ENCODE results near the gene BAIAP2L1.

The BAIAP2L1 gene

DNA sequence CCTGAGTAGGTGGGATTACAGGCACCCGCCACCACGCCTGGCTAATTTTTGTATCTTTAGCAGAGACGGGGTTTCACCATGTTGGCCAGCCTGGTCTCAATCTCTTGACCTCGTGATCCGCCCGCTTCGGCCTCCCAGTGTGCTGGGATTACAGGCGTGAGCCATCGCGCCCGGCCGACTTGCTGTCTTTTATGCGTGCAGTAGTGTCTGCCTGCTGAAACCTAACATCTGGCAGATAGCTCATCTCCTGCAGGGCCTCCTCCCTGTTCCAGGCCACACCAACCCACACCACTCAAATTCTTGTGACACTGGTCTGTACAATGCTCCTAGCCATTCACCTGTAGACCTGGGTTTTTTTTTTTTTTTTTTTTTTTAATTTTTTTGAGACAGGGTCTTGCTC lies 41.5 kb downstream of the BAIAP2L1 start:
- H3K27me3 Mint-ChIP-seq, result no peaks in the 10 kb centered on the region
- H3K36me3 Mint-ChIP-seq, result no peaks in the 10 kb centered on the region
- H3K4me3 Mint-ChIP-seq, result no peak overlapping the region
- no peak overlapping the region for H3K27ac Mint-ChIP-seq
- ATAC-seq (ENCODE audit: low read depth) (no peak), DNase-seq (ENCODE audit: low spot score in 2 of 2) (no peak)
- no peaks in the 10 kb centered on the region for H3K9me3 Mint-ChIP-seq
- H3K4me1 Mint-ChIP-seq, result no peaks in the 10 kb centered on the region

DNA sequence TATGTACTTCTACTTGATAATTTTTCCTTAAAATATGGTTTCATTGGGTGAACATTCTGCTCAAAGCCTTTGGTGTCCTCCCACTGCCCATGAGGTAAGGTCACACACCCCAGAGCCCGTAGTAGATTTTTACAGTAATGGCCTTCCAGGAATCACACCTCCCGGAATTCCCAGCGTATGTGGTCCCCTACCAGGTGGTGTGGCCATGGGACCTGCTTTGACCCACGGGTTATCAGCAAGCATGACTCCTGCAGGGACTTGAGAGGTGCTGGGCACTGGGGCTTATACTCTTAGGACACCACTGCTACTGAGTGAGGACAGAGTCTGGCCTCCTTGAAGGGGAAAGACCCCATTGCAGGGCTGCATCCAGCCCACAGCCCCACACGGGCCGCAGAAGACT lies 42.2 kb downstream of the BAIAP2L1 start:
- Mint-ChIP-seq H3K4me1 (no peaks in the 10 kb centered on the region), H3K9me3 (no peaks in the 10 kb centered on the region), H3K27ac (no peak overlapping the region), H3K27me3 (peaks cover 4% of the 10 kb centered on the region), H3K36me3 (no peaks in the 10 kb centered on the region), H3K4me3 (no peak overlapping the region)
- ATAC-seq (ENCODE audit: low read depth) (no peak), DNase-seq (ENCODE audit: low spot score in 2 of 2) (no peak)

DNA sequence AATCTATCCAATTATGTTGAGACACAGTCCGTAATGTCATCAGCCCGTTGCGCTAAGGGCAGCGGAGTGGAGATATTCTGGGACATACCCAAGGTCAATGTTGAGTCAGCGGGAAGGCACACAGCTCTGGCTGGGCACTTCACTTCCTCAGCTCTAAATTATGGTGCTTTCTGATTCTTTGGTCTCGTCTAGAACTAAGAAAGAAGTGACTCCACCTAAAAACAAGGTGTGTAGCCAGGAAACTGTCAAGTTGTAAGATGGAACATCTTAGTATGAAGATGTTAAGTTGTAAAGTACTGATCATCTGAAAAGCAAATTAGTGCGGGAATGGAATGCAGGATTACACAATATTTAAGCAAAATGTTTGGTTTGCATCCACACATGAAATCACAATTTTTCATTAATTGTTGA lies 43.1 kb downstream of the BAIAP2L1 start:
- H3K27ac Mint-ChIP-seq, result no peak overlapping the region
- no peaks in the 10 kb centered on the region for H3K9me3 Mint-ChIP-seq
- H3K4me1 Mint-ChIP-seq, result no peaks in the 10 kb centered on the region
- no peak overlapping the region for H3K4me3 Mint-ChIP-seq
- DNase-seq (ENCODE audit: low spot score in 2 of 2), result no peak
- peaks cover 4% of the 10 kb centered on the region for H3K27me3 Mint-ChIP-seq
- ATAC-seq (ENCODE audit: low read depth), result no peak
- no peaks in the 10 kb centered on the region for H3K36me3 Mint-ChIP-seq

DNA sequence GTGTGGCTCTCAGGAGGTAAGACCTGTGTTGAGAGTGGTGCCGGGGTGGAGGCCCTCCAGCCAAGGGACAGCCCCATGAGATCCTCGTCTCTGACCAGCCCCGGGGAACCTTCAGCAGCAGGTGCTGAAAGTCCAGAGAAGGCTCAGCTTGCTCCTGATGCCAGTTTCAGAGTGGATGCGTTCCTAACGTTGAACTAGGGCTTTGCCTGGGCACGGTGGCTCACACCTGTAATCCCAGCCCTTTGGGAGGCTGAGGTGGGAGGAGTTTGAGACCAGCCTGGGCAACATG lies 45.7 kb downstream of the BAIAP2L1 start:
- no peak for DNase-seq (ENCODE audit: low spot score in 2 of 2)
- Mint-ChIP-seq H3K4me1 (no peaks in the 10 kb centered on the region), H3K27me3 (peaks cover 9% of the 10 kb centered on the region), H3K36me3 (no peaks in the 10 kb centered on the region), H3K9me3 (no peaks in the 10 kb centered on the region), H3K4me3 (no peak overlapping the region), H3K27ac (no peak overlapping the region)
- no peak for ATAC-seq (ENCODE audit: low read depth)

DNA sequence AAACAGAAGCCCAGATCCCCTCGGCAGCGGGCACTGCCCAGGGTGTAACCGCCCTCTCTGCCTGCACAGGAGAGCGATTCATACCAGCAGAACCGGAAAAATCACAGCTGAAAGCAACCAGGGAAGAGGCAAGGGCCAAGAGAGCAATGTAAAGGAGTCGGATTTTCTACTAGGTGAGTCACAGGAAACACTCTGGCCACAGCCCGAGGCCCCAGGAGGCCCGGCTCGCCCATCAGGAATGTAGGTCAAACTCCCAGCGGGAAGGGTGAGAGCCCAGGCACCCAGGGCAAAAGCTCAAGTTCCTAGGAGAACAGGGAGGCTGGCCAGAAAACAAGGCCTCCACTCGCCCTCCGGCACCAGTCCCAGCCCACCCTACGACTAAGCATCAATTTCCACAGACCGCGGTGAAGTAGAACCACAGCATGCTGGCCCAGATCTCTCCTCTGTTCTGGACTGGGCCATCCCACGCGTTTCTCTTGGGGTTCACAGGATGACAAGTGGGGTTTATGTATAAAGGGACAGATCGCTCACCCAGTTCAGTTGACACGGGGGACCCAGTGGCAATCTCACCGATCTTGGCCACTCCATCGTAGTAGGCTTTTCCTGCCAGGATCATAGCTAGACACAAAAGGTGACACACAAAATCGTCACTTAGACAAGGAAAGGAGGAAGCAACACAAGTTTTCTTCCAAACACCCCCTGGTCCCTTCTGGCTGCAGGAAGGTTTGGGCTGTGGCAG lies 46.2 kb downstream of the BAIAP2L1 start:
- Mint-ChIP-seq H3K4me3 (no peak overlapping the region), H3K4me1 (no peaks in the 10 kb centered on the region), H3K27ac (no peak overlapping the region), H3K36me3 (no peaks in the 10 kb centered on the region), H3K27me3 (peaks cover 12% of the 10 kb centered on the region), H3K9me3 (no peaks in the 10 kb centered on the region)
- DNase-seq (ENCODE audit: low spot score in 2 of 2) (no peak), ATAC-seq (ENCODE audit: low read depth) (no peak)

DNA sequence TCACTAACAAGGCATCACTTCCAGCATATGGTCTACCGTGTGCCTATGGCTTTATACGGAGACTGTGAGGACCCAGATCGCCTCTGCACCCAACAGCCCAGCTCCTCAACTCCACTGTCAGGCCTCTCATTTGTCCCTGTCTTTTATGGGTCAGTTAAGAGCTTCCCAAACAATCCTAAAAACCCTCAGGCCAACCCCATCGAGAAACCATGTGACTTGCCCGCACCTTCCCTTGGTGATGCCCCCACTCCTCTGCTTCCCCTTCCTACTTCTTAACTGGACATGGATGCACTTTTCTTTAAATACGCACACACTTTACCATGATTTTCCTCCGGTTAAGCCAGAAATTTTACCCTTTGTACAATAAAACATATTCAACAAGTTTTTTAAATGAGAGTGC lies 46.8 kb downstream of the BAIAP2L1 start:
- H3K36me3 Mint-ChIP-seq, result no peaks in the 10 kb centered on the region
- no peak overlapping the region for H3K27ac Mint-ChIP-seq
- no peaks in the 10 kb centered on the region for H3K9me3 Mint-ChIP-seq
- peaks cover 13% of the 10 kb centered on the region for H3K27me3 Mint-ChIP-seq
- H3K4me1 Mint-ChIP-seq, result no peaks in the 10 kb centered on the region
- ATAC-seq (ENCODE audit: low read depth) (no peak), DNase-seq (ENCODE audit: low spot score in 2 of 2) (no peak)
- no peak overlapping the region for H3K4me3 Mint-ChIP-seq

DNA sequence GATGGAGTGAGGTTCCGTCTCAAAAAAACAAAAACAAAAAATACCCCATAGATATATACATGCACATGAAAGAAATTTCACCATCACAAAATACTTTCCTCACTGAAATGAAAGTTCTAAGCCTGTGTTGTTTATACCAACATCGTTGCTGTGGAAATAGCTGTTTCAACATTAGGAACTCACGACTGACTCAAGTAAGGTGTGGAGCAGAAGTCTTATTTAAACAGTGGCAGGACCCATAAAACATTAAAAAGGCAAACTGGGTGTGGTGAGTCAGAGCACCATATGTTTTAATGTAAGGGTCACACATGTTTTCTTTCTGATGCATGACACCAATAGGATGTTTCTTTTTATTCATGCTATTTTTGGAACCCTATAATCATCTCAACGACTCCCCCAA lies 48.3 kb downstream of the BAIAP2L1 start:
- DNase-seq (ENCODE audit: low spot score in 2 of 2), result no peak
- no peak for ATAC-seq (ENCODE audit: low read depth)
- H3K4me3 Mint-ChIP-seq, result no peak overlapping the region
- H3K4me1 Mint-ChIP-seq, result no peaks in the 10 kb centered on the region
- peaks cover 14% of the 10 kb centered on the region for H3K27me3 Mint-ChIP-seq
- no peaks in the 10 kb centered on the region for H3K36me3 Mint-ChIP-seq
- no peaks in the 10 kb centered on the region for H3K9me3 Mint-ChIP-seq
- no peak overlapping the region for H3K27ac Mint-ChIP-seq

DNA sequence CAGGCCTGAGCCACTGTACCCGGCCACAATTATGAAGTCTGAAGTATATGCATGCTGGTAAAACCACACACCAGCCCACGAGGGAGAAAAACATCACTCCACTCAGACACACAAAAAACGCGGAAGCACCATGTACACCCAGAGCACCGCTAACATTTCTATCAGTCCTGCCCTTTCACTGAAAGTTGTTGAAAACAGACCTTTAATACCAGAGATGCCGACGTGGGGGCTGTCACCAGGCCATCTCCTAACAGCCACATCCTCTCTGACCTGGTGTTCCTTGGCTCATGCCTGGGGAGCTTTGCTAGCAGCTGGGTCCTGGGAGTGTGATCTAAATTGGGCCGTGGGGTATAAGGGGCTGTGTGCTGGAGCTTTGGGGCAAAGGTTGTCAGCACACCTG lies 49.8 kb downstream of the BAIAP2L1 start:
- Mint-ChIP-seq H3K27me3 (peaks cover 18% of the 10 kb centered on the region), H3K9me3 (no peaks in the 10 kb centered on the region), H3K4me1 (peaks cover 4% of the 10 kb centered on the region), H3K4me3 (no peak overlapping the region), H3K36me3 (no peaks in the 10 kb centered on the region), H3K27ac (no peak overlapping the region)
- no peak for ATAC-seq (ENCODE audit: low read depth)
- no peak for DNase-seq (ENCODE audit: low spot score in 2 of 2)

DNA sequence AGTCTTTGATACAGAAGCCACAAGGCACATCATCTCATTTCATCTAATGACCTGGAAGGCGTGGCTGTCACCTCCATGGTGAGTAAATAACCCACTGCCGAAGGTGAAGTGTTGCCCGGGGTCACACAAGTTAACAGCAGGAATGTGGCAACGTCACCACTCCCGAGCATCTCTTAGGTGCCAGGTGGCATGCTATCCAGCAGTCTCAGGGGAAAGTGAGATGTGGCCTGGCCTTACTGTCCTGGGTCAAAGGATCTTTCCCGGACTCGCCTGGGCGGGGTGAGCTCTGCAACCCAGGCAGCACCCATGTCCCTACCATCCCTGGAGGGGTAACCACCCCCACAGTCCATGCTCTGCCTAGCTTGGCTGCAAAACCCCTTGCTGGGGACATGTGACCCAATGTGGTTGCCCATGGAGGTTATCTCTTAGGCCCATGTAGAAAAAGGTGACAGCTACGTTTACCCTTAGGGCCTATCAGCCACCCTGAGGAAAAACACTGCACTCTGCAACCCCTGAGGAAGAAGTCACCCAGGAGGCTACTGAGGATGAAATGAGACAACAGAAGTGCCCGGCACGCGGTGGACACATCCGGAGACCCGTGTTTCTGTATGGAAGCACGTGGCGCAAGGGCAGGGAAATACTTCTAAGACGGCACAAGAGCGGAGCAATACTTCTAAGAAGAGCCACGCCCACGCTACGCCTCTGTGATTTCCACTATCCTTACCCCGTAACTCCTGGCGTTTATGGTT lies 52.0 kb downstream of the BAIAP2L1 start:
- DNase-seq (ENCODE audit: low spot score in 2 of 2) (no peak), ATAC-seq (ENCODE audit: low read depth) (no peak)
- H3K4me3 Mint-ChIP-seq, result no peak overlapping the region
- peaks cover 4% of the 10 kb centered on the region for H3K4me1 Mint-ChIP-seq
- no peaks in the 10 kb centered on the region for H3K36me3 Mint-ChIP-seq
- H3K9me3 Mint-ChIP-seq, result no peaks in the 10 kb centered on the region
- peaks cover 15% of the 10 kb centered on the region for H3K27me3 Mint-ChIP-seq
- H3K27ac Mint-ChIP-seq, result no peak overlapping the region

DNA sequence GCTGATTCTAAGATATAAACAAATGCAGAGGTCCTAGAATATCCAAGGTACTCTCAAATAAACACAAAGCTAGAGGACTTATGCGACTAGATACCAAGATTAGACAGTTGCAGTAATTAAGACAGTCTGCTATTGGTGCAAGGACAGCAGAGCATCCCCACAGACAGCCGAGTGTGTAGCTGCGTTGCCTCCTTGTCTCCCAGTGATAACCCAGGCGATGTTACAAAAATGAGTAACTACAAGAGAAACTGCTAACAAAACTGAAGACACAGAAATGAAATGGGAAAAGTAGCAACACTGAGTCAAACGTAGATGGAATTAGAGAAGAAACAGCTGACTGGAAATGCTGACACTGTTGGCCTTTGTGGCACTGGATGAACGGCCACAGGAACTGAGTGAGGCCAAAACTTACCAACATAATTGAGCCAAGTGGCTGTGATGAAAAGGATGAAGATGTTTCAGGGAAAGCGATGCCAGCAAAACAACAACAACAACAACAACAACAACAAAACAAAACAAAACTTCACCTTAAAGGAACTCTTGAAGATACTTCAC lies 54.3 kb downstream of the BAIAP2L1 start:
- no peak overlapping the region for H3K4me3 Mint-ChIP-seq
- DNase-seq (ENCODE audit: low spot score in 2 of 2), result no peak
- no peak overlapping the region for H3K27ac Mint-ChIP-seq
- no peaks in the 10 kb centered on the region for H3K36me3 Mint-ChIP-seq
- no peaks in the 10 kb centered on the region for H3K9me3 Mint-ChIP-seq
- ATAC-seq (ENCODE audit: low read depth), result no peak
- H3K27me3 Mint-ChIP-seq, result peaks cover 16% of the 10 kb centered on the region
- H3K4me1 Mint-ChIP-seq, result peaks cover 4% of the 10 kb centered on the region

DNA sequence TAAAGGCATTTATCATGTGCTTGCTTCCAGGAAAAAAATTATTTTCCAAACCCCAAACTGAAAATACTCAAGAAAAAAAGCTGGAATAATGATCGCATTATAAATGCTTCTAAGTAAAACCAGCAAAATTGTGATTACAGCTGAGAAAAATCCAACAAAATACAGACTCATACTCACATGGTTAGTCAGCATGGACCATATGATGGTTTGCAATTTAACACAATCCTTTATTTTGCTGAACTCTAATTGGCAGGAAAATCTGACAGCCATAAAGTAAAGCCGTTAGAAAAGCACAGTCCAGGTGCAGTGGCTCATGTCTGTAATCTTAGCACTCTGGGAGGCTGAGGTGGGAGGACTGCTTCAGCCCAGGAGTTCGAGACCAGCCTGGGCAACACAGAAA lies 59.8 kb downstream of the BAIAP2L1 start:
- Mint-ChIP-seq H3K4me3 (no peak overlapping the region), H3K27me3 (peaks cover 1% of the 10 kb centered on the region), H3K4me1 (no peaks in the 10 kb centered on the region), H3K27ac (no peak overlapping the region), H3K9me3 (peaks cover 1% of the 10 kb centered on the region), H3K36me3 (no peaks in the 10 kb centered on the region)
- ATAC-seq (ENCODE audit: low read depth), result no peak
- DNase-seq (ENCODE audit: low spot score in 2 of 2), result no peak

DNA sequence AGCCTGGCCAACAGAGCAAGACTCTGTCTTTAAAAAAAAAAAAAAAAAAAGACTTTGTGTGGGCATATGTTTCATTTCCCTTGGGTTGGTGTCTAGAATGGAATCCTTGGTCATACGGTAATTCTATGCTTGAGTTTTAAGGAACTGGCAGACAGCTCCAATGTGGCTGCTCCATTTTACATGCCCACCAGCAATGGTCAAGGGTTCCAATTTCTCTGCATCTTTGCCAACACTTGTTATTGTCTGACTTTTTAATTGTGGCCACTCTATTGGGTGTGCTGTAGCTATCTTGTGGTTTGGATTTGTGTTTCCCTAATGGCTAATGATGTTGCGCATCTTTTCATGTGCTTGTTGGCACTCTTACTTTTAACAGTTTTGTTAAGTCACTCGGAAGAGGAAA lies 61.8 kb downstream of the BAIAP2L1 start:
- ATAC-seq (ENCODE audit: low read depth) (no peak), DNase-seq (ENCODE audit: low spot score in 2 of 2) (no peak)
- H3K4me1 Mint-ChIP-seq, result no peaks in the 10 kb centered on the region
- no peaks in the 10 kb centered on the region for H3K36me3 Mint-ChIP-seq
- no peak overlapping the region for H3K27ac Mint-ChIP-seq
- peaks cover 1% of the 10 kb centered on the region for H3K9me3 Mint-ChIP-seq
- H3K27me3 Mint-ChIP-seq, result peaks cover 4% of the 10 kb centered on the region
- H3K4me3 Mint-ChIP-seq, result no peak overlapping the region

DNA sequence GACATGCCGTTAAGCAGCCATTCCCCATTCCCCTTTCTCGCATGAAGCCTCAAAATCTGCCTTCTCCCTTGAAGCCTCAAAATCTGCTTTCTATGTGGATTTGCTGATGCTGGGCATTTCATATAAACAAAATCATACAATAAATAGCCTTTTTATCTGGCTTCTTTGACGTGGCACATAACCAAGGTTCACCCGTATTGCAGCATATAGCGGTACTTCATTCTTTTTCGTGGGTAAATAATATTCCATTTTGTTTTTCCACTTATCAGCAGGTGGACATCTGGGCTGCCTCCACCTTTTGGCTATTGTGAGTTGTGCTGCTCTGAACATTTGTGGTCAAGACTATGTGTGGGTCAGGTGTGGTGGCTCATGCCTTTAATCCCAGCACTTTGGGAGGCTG lies 62.4 kb downstream of the BAIAP2L1 start:
- DNase-seq (ENCODE audit: low spot score in 2 of 2), result no peak
- ATAC-seq (ENCODE audit: low read depth), result no peak
- Mint-ChIP-seq H3K4me1 (no peaks in the 10 kb centered on the region), H3K9me3 (peaks cover 1% of the 10 kb centered on the region), H3K4me3 (no peak overlapping the region), H3K27ac (no peak overlapping the region), H3K27me3 (peaks cover 4% of the 10 kb centered on the region), H3K36me3 (no peaks in the 10 kb centered on the region)

DNA sequence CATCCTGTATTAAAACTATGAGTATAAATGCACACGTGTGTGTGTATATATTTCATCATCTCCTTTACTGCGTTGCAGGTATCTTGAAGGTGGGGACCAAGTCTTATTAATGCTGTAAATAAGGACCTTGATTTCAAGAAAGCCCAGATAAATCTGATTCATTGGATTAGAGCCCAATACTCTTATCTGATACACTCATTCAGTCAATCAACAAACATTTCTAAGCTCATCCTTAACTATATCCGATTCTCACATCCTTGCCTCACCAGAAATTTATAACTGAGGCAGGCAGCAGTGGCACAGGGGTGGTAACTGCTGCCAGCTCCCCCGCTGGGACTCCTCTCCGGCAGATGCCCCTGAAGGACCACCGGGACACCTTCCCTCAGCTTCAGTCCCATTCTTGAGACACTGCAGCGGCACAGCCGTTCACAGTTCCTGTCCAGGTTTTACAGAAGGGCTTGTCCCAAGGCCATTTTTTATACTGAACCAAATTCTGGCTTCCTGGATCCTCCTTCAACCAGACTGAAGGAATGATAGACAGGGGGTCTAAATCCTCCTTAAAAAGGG lies 65.4 kb downstream of the BAIAP2L1 start:
- peaks cover 2% of the 10 kb centered on the region for H3K36me3 Mint-ChIP-seq
- peaks cover 6% of the 10 kb centered on the region for H3K27me3 Mint-ChIP-seq
- DNase-seq (ENCODE audit: low spot score in 2 of 2), result no peak
- no peak overlapping the region for H3K27ac Mint-ChIP-seq
- no peak for ATAC-seq (ENCODE audit: low read depth)
- H3K4me3 Mint-ChIP-seq, result no peak overlapping the region
- peaks cover 3% of the 10 kb centered on the region for H3K9me3 Mint-ChIP-seq
- H3K4me1 Mint-ChIP-seq, result no peaks in the 10 kb centered on the region
